COLO829 (cell line): ENCODE results near the gene MOCS1.

Source experiments
- DNase-seq: peaks from one replicate; pipeline ENCODE4 v3.0.0; 2012; ENCODE audit warnings: low spot score

The MOCS1 gene

GRCh38 chr6:39876111-39876510 is 58.2 kb downstream of the MOCS1 start:
- no peak for DNase-seq

DNA sequence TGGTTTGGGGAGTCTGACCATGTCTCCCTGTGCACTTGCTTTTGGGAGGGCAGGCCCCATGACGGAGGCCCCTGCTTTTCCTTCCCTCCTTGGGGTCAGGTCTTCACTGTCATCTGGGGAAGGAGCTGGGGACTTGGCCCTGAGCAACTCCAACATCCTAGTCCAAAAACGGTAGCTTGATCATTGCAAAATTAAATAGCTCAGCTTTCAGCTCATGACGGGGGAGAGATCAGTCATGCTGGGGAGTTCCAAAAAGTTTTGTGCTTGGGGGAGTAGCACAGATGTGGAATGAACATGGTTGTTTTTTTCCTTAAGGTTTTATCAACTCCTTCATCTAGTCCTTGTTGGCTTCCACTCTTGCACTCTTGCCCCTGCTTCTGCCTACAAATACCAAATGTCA is 60.8 kb downstream of the MOCS1 start:
- DNase-seq = no peak

- no peak for DNase-seq
These were observed 63.3 kb downstream of the MOCS1 start for GRCh38 chr6:39870950-39871349.

- DNase-seq = no peak
These were observed 66.7 kb downstream of the MOCS1 start for GRCh38 chr6:39867592-39867991.

DNA sequence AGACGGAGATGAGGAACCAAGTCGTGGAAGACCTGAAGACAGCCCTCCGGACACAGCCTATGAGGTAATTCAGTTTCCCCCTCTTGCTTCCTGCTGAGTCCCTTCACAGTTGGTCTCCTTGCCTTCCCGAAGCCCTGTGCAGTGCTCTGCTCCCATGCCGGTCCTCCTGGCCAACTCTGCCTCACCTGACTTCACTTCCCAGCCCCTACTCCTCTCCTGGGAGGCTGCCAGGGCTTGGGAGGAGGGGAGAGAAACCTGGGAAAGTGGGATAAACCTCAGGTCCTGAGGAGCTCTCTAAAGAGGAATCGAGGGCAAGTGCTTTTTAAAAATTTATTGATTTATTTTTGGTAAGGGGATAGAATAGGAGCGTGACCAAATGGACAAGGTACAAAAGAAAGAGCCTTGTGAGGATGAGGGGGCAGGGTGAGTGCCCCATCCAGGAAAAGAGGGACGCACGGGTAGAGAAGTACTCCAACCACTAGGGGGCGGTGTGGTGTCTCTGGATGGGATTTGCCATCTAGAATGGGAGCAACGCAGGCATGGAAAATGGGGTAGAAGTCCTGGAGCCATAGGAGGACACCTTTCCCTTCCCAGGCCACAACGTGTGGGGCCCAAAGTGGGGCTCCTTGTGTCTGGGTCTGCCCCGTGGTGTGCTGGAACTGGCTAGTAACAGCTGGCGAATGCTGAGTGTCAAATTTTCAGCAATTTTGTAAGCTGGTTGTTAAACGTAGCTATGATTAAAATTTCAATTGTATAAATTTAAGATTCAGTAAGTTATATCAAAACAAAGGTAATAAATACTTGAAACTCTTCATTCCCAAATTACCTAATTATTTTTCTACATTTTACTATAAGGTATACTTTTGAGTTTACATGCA is 69.0 kb downstream of the MOCS1 start:
- peak; percentile 88 for DNase-seq

GRCh38 chr6:39861663-39862062 is 72.6 kb downstream of the MOCS1 start:
- DNase-seq = no peak

GRCh38 chr6:39859025-39859424 is 75.2 kb downstream of the MOCS1 start:
- no peak for DNase-seq

GRCh38 chr6:39855356-39855995 is 78.8 kb downstream of the MOCS1 start:
- no peak for DNase-seq
